GM21737 (cell line): Measurements from ENCODE around the gene SLC6A17.

Experiments
- ATAC-seq: cut with Tn5 transposase; IDR thresholded peaks from one replicate; pipeline ENCODE4 v1.9.1; 2021; ENCODE audit warnings: mild to moderate bottlenecking, moderate library complexity; ENCODE audit not compliant: unreplicated experiment

SLC6A17 gene

DNA sequence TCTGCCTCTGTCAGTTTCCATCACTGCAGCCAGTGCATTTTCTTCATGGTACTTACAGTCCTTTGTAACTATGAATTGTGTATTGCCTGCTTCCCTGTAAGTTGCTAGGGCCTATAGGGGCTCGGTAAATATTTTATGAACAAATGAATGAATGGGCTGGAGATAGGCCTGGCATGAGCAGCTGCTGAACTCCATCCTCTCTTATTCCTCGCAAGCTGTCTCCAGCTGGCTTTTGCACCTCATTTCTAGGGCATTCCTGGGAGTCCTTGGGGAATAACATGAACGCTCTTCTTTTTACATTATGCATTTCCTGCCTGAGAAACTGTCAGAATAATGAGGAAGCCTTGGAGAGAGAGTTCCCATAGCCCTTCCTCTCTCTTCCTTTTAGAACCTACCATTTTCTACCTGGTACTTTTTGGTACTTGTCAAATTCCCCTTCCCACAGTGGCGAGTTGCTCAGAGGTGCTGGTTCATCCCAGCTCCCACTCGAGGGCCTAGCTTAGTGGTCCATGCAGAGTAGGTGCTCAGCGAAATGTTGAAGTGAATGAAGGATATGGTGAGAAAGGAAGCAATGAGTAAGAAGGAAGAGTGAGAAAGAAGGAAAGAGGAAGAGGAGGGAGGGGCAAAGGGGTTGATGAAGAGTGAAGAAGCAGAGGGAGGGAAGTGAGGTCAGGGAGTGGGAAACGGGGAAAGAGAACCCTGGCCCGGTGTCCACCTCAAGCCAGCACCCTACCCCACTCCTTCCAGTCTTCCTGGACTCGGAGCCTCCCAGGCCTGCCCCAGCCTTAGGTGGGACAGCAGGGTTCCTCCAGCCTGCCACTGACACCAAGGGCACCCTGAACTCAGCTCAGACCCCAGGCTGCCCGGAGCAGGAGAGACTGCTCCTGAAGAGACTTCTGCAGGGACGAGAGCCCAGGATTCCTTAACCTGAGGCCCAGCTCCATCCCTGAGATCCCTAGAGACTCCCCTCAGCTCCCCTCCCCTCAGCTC is 89.4 kb downstream of the SLC6A17 start:
- no peak for ATAC-seq

DNA sequence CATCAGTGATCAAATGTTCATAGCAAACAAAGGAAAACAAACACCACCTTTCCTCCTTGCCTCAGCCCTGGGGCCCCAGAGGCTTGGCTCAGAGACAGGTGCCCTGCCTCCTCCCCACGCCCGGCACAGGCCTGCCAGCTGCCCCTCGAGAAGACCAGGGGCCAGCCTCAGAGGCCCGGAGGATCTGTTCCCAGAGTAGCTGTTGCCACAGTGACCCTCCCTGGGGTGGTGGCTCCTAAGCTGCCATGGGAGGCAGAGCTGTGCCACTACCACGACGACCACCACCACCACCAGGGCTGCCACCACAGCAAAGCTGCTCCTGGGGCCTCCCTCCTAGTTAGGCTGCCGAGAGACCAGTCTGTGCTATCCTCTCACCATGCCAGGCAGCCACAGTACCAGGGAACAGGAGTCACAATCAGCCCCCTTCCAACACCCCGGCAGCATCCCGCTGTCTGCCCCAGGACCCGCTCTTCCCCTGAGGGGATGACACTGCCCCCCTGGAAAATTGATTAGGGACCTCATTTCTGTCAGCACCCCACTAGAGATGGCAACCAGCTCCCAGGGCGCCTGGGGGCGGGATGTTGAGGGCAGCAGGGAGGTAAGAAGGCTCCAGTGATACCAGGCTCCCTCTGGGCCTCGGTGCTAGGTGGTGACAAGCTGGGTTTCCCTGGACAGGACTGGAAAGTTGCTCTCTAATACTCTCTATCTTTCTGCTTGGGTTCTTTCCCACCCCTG is 90.3 kb downstream of the SLC6A17 start:
- no peak for ATAC-seq

DNA sequence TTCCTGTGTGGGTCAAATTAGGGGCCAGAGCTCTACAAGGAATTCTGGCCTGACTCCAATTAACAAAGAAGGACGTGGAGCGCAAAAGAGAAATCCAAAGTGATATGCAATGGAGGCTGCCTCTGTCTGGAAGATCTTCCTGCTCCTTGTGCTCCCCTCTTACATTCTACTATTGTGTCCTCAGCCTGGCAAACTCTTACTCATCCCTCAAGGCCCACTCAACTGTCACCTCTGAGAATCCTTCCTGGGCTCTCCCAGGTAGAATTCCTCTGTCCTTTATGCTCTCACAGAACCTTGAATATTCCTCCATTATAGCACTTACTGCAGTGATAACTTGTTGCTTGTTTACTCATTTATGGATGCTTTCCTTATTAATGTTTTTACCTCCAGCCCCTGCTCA is 91.2 kb downstream of the SLC6A17 start:
- ATAC-seq = no peak

DNA sequence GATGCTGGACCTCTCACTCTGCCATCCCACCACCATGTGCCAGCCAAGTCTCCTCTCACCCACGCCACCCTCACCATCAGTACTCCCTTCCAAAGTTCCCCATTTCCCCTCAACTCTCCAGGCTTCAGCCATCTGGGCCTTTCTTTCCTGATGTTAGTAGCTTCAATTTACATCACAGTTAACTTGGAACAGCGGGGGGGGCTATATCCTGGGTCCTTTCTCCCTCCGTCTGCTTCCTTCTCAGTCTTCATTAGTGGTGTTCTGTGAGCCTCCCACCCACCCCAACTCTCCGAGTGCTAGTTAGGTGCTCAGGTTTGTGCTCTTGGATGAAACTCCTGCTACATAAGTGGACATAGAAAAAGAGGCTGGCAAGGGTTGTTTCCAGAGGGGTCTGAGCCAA is 91.8 kb downstream of the SLC6A17 start:
- no peak for ATAC-seq

DNA sequence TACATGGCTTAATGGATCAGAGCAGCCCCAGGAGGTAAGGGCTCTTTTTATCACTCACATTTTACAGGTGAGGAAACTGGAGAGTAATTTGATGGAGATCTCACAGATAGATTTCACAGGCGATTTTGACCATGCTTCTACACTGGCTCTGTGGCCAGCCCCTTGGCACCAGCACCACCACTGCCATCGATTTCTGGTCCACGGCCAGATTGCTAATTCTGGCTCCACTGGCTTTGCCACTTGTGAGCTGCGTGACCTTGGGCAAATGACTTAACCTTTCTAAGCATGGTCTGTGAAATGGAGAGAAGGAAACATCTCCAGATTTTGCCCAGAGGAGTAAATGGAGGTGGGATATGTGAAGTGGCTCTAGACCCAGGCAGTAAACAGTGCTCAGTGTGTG is 92.4 kb downstream of the SLC6A17 start:
- no peak for ATAC-seq

DNA sequence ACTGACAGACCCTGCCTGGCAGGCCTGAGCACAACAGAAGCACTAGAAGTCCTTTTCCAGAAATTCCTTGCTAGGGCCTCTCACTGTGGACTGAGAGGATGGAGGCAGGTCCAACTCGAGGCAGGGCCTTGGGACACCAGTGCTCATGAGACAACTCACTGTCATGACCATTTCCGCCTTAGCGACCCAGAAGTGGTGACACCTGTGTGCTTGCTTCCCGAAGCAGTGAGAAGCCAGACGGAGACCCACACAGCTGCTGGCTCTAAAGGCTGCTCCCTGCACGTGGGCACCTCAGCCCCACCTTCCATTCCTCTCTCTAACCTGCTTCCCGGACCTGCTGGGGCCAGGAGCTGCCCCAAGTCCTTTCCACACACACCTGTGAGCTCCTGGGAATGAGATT is 92.9 kb downstream of the SLC6A17 start:
- no peak for ATAC-seq

DNA sequence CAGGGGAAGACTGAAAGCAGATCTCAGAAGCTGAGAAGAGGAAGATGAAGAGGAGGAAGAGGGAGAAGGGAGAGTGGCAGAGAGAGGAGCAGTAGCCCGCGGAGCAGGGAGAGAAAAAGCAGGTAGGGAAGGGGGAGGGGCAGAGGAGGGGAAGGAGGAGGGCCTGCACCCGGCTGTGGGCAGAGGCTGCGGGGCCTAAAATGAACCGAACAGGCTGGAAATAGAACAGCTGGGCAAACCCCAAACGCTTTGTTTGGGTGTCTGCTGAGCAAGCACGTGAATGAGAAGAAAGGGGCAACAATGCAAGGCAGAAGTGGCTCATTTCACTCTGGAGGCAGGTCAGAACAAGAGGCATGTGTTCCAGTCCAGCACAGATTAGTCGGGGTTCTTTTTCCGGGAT is 93.3 kb downstream of the SLC6A17 start:
- no peak for ATAC-seq

DNA sequence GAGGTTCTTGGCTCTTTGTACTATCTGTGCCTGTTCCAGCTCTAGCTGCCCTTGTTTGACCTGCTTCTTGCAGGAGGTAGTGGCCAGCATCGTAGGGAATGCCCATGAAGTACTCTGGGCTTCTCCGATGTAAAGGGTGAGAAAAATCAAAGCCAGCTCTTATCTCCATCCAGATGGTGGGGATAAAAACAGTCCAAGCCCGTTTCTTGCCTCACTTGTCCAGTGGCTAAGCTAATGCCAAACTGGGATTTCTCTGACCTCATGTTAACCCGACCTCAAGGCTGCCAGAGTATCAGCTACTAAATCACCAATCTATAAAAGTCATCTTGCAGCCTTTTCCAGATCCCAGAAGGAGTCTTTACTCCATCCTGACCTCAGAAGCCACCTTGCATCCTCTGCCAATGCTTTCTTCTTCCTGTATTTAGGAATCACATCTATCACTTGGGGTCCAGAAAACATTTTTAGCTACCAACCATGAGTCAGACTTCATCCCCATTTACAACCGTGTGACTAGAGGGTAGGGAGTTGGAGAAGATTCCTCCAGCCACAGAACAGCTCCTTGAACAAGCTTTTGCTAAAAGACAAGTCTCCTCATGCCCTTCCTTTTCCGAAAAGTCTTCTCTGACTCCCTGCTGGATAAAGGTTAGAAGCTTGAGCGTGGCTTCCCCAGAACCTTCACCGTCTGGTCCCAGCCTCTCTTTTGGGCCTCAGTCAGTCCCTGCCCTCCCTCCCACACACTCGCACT is 95.8 kb downstream of the SLC6A17 start:
- no peak for ATAC-seq

DNA sequence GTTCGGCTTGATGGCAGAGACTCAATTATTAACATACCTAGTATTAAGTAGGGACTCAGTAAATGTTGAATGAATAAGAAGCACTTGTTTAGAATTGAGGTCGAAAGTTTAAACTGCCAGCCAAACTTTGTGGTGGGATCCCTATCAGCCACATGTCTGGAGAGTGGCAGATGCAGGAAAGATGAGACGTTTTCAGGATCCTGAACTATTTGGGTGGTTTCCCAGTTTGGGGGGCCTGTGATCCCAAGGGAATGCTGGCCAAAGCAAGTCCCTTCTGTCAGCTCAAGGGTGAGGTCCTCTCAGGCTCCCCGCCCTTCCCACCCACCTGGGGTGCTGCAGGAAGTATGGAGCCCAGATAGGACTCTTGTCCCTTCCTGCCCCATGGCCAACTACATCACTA is 98.5 kb downstream of the SLC6A17 start:
- no peak for ATAC-seq

DNA sequence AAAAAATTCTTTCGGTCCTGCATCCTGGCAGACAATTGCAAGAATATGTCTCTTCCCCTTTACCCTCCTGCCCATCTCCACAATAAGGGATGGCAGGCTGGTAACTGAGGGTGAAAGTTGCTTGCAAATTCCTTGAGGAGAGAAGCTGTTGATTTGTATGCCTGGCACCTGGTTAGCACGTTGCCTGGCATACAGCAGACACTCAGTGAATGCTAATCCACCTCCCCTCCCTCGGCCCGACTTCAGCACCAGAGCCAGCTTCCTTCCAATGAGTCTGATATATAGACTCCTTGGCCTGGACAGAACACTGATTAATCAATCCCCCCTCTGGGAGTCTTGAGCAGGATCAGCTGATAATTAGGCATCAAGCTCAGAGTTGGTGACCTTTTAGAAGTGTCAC is 99.0 kb downstream of the SLC6A17 start:
- ATAC-seq = no peak

DNA sequence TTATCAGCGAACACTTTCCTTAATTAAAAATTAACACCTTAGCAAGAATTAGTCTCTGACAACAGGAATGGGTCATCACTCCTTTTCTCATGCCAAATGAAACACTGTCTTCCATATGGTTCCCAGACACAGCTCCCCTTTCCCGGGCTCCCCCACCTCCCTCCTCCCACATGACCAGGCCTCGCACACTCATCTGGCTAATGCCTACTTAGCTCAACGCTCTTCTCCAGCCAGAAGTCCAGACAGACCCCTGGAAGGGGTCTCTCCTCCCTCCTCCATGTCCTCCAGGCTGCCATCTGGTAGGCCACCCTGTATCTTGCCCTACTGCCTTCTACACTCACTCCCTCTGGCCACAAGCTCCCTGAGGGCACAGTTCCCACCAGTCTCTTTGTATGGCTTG is 99.7 kb downstream of the SLC6A17 start:
- ATAC-seq = no peak

DNA sequence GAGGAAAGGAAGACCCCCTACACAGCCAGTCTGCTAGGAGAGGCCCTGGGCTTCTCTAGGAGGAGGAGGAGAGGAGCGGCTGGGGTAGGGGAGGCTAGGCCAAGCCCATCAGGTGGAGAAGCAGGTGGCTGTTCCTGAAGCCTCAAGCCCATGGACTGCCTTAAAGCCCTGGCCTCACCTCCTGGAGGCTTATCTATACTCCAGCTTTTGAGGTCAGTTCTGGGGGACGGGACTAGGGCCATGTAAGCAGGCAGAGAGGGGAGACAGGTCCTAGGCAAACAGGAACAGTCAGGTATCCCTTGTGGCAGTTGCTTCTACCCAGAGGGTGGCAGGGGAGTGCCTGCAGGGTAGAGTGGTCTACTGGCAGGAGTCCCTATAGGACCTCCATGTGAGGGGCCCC is 100.5 kb downstream of the SLC6A17 start:
- no peak for ATAC-seq
